Natural killer cell treated with Interleukin-12 subunit alpha and Interleukin-12 subunit beta and Interleukin-15 and Interleukin-18, amount 100 ng/mL, for 72 hours (primary cell): ENCODE data around the gene SLC23A2. TPM values are rescaled to one million over a fixed set of nuclear protein-coding genes. Genes with fewer than 3 reads are reported as not detected.
"Not testable (repeated sequence)": the region's sequence is repeated elsewhere in the genome, so short reads cannot be mapped to it uniquely, and the experiment has no call there.

Experiments
- ATAC-seq, 2 donors: fragments of 150-1000 bp; cut with Tn5 transposase in 1 of 2; sonication (Bioruptor Pico), chemical (Tn5 transposase) in 1 of 2; 2 replicates each; pipeline ENCODE4 v1.10.0; 2021
- DNase-seq: peaks from one replicate; pipeline ENCODE4 v3.0.0; 2022; ENCODE audit warnings: low spot score
- H3K27ac Mint-ChIP-seq, 2 donors: 1 replicate in 1 of 2; 2 replicates in 1 of 2; pipeline ENCODE4 v1.8.0; 2022; ENCODE audit warnings: mixed read lengths in 2 of 2, mild to moderate bottlenecking in 1 of 2, moderate library complexity in 1 of 2
- H3K27me3 Mint-ChIP-seq, 2 donors: 1 replicate in 1 of 2; 2 replicates in 1 of 2; pipeline ENCODE4 v1.8.0; 2022; ENCODE audit warnings: mixed read lengths in 2 of 2
- H3K36me3 Mint-ChIP-seq: one replicate; pipeline ENCODE4 v1.8.0; 2022; ENCODE audit warnings: mixed read lengths
- H3K4me1 Mint-ChIP-seq, 2 donors: 1 replicate in 1 of 2; 2 replicates in 1 of 2; pipeline ENCODE4 v1.8.0; 2022; ENCODE audit warnings: low read depth in 2 of 2, mixed read lengths in 2 of 2, mild to moderate bottlenecking in 1 of 2
- H3K4me3 Mint-ChIP-seq: one replicate; pipeline ENCODE4 v1.8.0; 2022; ENCODE audit warnings: mixed read lengths
- H3K9me3 Mint-ChIP-seq: 2 replicates; pipeline ENCODE4 v1.8.0; 2022; ENCODE audit warnings: mixed read lengths
- total RNA-seq, 2 donors: library from RNA; stranded (reverse); gene quantifications; one replicate each; pipeline ENCODE4 v1.2.3, GENCODE V29; 2022

The SLC23A2 gene
- total RNA-seq, 2 donors from 2014 or later: 18.6 to 32.9 TPM

DNA sequence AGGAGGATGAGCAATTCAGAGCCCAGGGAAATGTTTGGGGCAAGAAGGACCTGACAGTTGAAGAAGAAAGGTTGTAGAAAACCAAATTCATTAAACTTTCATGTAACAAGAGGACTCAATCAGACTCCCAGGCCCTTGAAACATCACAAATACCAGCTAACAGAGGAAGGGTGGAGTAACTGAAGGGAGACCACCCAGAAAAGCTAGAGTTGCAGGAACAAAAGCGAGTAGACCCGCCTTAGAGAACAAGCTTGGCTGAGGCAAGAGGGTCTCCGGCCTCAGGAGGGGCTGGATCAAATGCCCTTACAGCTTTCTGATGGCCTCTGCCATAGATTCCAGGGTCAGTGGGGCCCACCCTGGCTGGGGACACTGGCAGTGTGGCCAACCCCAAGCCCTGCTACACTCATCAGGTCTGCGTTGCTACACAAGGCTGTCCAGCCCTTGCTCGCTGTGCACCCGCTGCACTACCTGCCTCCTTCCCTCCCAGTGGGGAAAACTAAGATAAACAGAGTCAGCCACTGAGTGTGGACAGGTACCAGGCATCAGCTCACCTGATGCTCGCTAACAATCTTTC is 110.0 kb downstream of the SLC23A2 start:
- ATAC-seq (no peak), DNase-seq (no peak)
- Mint-ChIP-seq H3K27me3 (no peaks in the 10 kb centered on the region), H3K4me3 (no peak overlapping the region), H3K9me3 (no peaks in the 10 kb centered on the region), H3K4me1 (peaks cover 18 to 25% of the 10 kb centered on the region in 2 donors), H3K36me3 (no peaks in the 10 kb centered on the region), H3K27ac (no peak overlapping the region)

DNA sequence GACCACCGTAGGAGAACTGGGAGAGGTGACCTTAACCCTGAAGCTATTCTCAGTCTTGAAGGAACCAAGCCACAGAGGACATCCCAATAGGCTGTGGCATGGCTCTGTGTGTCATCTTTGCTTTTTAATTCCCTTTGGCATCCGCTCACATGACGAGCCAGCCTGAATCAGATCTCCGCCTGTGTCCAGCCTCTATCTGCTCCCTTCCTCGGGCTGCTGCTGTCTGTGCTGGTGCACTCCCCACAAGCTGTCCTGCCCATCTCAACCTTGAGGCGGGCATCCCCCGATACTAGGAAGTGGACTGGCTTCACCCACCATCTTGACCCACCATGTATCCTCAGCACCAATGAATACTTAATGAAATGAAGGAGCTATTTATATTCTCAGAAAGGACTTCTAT is 111.9 kb downstream of the SLC23A2 start:
- DNase-seq (no peak), ATAC-seq (no peak)
- Mint-ChIP-seq H3K27ac (no peak overlapping the region), H3K27me3 (no peaks in the 10 kb centered on the region), H3K36me3 (no peaks in the 10 kb centered on the region), H3K4me3 (no peak overlapping the region), H3K9me3 (no peaks in the 10 kb centered on the region), H3K4me1 (peaks cover 14 to 26% of the 10 kb centered on the region in 2 donors)

DNA sequence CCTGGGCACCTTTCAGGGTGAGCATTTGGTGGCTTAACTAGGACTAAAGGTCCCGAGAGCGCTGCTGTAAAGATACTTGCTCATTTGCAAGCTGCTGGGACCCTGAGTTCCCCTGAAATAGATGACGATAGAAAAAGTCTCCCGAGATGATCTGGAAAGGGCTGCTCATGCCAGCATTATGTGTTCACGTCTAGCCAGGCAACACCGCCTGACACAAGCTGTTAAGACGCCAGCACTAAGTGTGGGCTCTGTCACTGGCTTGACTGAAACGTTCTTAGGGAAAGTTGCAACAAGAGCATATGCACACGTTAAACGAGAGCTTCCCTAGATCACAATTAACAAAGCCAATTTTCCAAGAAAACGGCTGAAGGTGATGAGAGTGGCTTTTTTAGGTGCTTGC is 113.7 kb downstream of the SLC23A2 start:
- ATAC-seq: no peak
- Mint-ChIP-seq H3K4me1 (peaks cover 12 to 21% of the 10 kb centered on the region in 2 donors), H3K4me3 (no peak overlapping the region), H3K9me3 (no peaks in the 10 kb centered on the region), H3K27ac (no peak overlapping the region), H3K36me3 (no peaks in the 10 kb centered on the region), H3K27me3 (no peaks in the 10 kb centered on the region)
- no peak for DNase-seq

DNA sequence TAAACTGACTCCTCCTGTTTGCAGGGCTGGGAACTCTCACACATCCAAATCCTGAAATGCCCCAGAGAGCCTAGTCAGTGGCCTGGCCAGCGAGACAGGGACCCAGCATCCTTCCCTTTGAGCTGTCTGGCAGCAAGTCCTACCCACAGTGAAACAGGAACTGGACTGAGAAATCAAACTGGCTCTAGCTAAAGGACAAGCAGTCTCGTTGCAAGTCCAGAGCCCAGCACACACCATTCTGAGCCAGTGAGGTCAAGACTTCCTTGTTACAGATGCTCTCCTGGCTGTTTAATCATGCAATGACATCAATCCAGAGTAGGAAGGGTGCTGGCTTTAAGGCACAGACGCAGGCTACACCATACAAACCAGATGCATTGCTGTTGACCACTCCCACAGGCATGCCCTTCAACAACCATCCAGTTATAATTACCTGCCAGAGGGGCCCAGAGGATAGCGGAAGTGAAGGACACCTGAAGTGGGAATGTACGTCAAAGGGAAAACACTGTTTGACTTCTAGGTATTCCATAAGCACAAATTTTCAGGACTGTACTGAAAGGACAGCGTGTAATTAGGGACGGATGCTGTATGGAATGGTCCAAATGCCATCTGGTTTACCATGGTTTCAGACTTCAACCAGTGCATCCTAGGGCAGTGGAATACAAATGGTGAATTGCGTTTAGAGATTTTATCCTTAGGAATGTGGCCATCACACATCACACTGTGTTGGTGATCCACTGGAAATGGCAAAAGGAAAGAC is 114.4 kb downstream of the SLC23A2 start:
- ATAC-seq (no peak), DNase-seq (no peak)
- Mint-ChIP-seq H3K4me3 (no peak overlapping the region), H3K9me3 (no peaks in the 10 kb centered on the region), H3K27ac (peak overlapping the region in 1 of 2 donors; percentile 77), H3K27me3 (no peaks in the 10 kb centered on the region), H3K4me1 (peaks cover 12 to 21% of the 10 kb centered on the region in 2 donors), H3K36me3 (no peaks in the 10 kb centered on the region)

DNA sequence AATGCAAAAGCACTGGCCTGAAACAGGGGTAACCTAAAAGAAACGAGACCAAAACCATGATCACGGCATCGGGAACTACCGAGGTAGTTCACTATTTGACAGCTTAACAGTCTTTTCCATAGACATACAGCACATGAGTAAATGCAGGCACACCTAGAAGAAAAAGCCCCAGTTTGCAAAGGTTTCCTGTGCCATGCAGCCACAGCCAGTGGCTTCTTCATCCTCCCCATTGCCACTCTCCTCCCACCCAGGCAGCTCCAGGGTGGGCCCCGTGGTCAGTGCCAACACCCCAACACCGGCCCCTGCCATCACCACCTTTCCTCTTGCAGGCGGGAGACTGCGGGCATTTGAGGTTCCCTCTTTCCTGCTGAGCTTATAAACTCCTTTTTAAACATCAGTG is 115.4 kb downstream of the SLC23A2 start:
- H3K36me3 Mint-ChIP-seq: no peaks in the 10 kb centered on the region
- H3K27me3 Mint-ChIP-seq: no peaks in the 10 kb centered on the region
- ATAC-seq: no peak
- H3K4me3 Mint-ChIP-seq: no peak overlapping the region
- peak overlapping the region in 1 of 2 donors; percentile 77 for H3K27ac Mint-ChIP-seq
- no peak for DNase-seq
- peaks cover 21 to 27% of the 10 kb centered on the region in 2 donors for H3K4me1 Mint-ChIP-seq
- no peaks in the 10 kb centered on the region for H3K9me3 Mint-ChIP-seq

DNA sequence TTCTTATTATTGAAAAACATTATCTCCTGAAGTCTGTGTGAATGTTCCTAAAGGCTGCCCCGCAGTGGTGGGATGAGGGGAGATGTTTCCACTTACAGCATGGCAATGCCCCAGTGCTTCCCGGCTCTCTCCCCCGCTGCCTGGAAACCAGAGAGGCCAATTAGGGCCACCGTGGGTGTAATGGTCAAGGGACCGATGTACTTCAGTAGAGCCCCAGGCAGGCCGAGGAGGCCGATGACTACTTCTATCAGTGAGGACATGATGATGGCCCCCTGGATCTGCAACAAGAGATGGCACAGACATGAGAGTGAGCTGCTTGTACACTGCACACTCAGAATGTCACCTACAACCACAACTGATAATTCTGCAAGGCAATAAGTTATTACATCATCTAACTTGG is 117.8 kb downstream of the SLC23A2 start:
- no peak overlapping the region for H3K27ac Mint-ChIP-seq
- H3K4me1 Mint-ChIP-seq: peaks cover 29 to 31% of the 10 kb centered on the region in 2 donors
- H3K27me3 Mint-ChIP-seq: no peaks in the 10 kb centered on the region
- no peak for ATAC-seq
- H3K9me3 Mint-ChIP-seq: no peaks in the 10 kb centered on the region
- no peak for DNase-seq
- H3K4me3 Mint-ChIP-seq: no peak overlapping the region
- no peaks in the 10 kb centered on the region for H3K36me3 Mint-ChIP-seq

DNA sequence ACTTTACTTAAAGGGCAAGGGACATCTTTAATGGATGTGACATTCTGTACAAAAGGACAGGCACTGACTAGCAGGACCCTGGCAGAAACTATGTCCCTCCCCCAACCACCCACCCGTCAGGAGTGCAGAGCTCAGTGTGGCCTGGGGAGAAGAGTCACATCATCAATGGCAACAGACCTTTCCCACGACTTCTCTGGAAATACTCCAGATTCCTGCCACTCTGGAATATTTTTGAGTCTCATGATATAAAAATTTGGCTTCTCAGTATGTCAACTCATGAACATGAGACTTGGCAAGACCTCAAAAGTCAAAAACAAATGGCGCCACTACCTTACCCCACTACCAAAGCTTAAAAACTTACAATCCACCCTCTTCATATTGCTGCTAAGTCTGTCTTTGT is 118.3 kb downstream of the SLC23A2 start:
- DNase-seq (no peak), ATAC-seq (no peak)
- Mint-ChIP-seq H3K27ac (no peak overlapping the region), H3K36me3 (no peaks in the 10 kb centered on the region), H3K9me3 (no peaks in the 10 kb centered on the region), H3K4me3 (no peak overlapping the region), H3K4me1 (peaks cover 29 to 31% of the 10 kb centered on the region in 2 donors), H3K27me3 (no peaks in the 10 kb centered on the region)

DNA sequence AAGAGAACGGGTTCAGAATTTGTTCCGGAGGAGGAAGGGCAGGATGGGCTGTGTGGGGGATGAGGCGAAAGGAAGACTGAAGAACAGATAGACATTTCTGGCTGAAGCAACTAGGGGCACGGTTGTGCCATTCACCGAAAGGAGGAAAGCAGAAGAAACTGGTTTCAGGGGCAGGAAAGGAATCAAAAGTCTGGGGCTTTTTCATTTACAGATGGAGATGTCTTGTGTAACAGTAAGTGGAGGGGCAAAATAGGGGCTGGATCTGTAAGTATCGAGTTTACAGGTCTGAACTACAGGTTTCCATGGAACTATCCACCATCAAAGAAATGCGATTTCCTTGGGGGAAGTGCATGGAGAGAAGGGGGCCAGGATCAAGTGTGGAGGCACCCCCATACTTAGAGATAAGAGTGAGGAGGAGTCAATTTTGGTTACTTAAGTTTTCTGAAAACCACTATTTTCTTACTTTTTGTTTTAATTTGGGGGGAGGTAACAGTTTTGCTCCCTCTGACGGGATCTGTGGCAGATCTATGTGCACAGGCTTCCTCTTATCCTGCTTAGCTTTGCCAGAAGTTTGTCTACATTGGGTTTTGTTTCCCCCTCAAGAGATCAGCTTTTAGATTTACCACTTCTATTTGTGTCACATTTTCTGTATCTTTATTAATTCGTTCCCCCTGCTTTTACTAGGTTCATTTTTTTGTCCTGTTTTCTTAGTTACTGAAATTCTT is 120.1 kb downstream of the SLC23A2 start:
- Mint-ChIP-seq H3K4me3 (no peak overlapping the region), H3K9me3 (no peaks in the 10 kb centered on the region), H3K27me3 (no peaks in the 10 kb centered on the region), H3K27ac (no peak overlapping the region), H3K36me3 (no peaks in the 10 kb centered on the region), H3K4me1 (peaks cover 24 to 26% of the 10 kb centered on the region in 2 donors)
- DNase-seq (no peak), ATAC-seq (no peak)

DNA sequence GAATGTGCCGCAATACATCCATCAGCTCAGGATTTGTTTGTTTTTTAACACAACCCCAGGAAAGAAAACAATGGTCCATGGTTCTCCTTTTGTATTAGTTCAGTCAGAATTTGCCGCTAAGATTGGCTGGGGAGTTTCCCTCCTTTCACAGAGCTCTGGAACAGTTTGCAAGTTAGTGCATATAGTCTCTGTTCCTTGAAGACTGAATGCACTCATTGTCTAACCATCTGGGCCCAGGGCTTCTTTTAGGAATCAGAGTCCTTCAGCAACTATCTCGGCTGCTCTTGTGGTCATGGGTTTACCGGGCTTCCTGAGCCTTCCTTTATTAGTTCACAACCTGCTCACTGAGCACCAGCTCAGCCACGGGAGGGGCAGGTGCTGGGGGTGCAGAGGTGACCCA is 121.3 kb downstream of the SLC23A2 start:
- DNase-seq: no peak
- no peaks in the 10 kb centered on the region for H3K36me3 Mint-ChIP-seq
- no peak for ATAC-seq
- H3K9me3 Mint-ChIP-seq: no peaks in the 10 kb centered on the region
- no peak overlapping the region for H3K4me3 Mint-ChIP-seq
- peaks cover 13 to 17% of the 10 kb centered on the region in 2 donors for H3K4me1 Mint-ChIP-seq
- H3K27ac Mint-ChIP-seq: no peak overlapping the region
- H3K27me3 Mint-ChIP-seq: no peaks in the 10 kb centered on the region

DNA sequence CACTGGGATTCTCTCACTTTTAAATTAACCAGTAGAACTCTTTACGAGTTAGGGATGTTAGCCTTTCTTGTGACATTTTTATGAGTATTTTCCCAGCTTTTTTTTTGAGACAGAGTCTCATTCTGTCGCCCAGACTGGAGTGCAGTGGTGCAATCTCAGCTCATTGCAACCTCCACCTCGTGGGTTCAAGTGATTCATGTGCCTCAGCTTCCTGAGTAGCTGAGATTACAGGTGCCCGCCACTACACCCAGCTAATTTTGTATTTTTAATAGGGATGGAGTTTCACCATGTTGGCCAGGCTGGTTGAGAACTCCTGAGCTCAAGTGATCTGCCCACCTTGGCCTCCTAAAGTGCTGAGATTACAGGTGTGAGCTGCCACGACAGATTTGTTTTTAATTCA is 123.2 kb downstream of the SLC23A2 start:
- DNase-seq, H3K4me3 Mint-ChIP-seq, H3K27me3 Mint-ChIP-seq, H3K9me3 Mint-ChIP-seq, H3K36me3 Mint-ChIP-seq, ATAC-seq, H3K27ac Mint-ChIP-seq: not testable (repeated sequence)
- H3K4me1 Mint-ChIP-seq: peaks cover 10 to 17% of the 10 kb centered on the region in 2 donors

DNA sequence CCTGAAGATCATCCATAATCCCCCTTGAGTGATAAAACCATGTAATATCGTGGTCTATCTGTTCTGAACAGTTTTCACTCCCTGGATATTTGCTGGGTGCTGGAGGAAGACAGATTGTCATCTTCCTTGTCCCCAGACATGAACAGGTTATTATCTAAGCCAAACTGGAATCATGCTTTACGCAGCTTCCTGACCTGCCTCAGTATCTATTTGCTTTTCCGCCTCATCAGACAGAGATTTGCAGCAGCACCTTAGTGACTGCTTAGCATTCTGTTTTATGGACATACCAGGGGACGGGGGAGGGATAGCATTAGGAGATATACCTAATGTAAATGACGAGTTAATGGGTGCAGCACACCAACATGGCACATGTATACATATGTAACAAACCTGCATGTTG is 124.6 kb downstream of the SLC23A2 start:
- no peak overlapping the region for H3K27ac Mint-ChIP-seq

DNA sequence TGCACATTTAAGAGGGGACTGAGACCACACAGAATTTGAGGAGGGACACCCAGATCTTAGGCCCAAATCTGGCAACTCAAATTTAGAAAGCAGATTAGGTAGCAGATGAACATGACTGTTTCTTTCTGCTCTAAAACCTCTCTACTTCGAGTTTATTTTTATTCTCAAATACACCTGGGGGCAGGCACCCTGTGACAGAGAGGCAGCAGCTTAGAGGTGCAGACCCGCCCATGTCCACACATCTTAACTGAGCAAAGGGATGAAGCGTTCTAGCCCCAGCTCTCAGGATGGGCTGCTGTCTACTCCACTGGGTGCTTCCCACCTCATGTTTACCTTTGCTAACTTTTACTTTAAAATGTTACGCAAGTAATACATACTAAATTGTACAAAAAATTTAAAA is 125.0 kb downstream of the SLC23A2 start:
- Mint-ChIP-seq H3K27me3 (no peaks in the 10 kb centered on the region), H3K4me3 (no peak overlapping the region), H3K27ac (no peak overlapping the region), H3K4me1 (peaks cover 4 to 11% of the 10 kb centered on the region in 2 donors), H3K9me3 (no peaks in the 10 kb centered on the region), H3K36me3 (no peaks in the 10 kb centered on the region)
- ATAC-seq: no peak
- no peak for DNase-seq

More for the DNA sequence above, 124.6 kb downstream of the SLC23A2 start:
- no peak for DNase-seq
- peaks cover 8 to 15% of the 10 kb centered on the region in 2 donors for H3K4me1 Mint-ChIP-seq
- H3K9me3 Mint-ChIP-seq: no peaks in the 10 kb centered on the region
- H3K36me3 Mint-ChIP-seq: no peaks in the 10 kb centered on the region
- no peak for ATAC-seq
- H3K27me3 Mint-ChIP-seq: no peaks in the 10 kb centered on the region
- H3K4me3 Mint-ChIP-seq: no peak overlapping the region

DNA sequence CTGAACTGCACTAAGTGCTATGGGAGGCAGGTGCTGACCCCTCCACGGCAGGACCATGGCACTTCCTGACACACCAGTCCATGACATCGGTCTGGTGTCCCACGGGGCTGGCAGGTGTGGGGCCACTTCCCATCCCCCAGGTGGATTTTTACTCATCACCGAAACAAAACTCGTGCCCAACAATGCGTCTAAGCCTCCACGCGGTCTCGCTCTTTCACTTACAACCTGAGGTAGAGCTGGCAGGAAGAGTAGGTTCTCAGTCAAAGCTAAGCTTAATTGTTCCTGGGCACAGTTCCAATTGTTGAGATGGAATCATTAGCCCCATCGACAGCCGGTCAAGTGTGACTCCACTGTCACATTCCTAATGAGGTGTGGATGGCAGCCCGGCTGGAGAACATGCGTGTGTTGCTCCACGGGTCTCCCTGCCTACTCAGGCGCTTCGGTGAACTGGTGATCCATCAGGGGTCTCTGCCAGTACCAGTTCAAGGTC is 125.7 kb downstream of the SLC23A2 start:
- ATAC-seq: no peak
- Mint-ChIP-seq H3K9me3 (no peaks in the 10 kb centered on the region), H3K36me3 (no peaks in the 10 kb centered on the region), H3K27ac (no peak overlapping the region), H3K4me1 (peaks cover 4 to 5% of the 10 kb centered on the region in 2 donors), H3K4me3 (no peak overlapping the region), H3K27me3 (no peaks in the 10 kb centered on the region)
- no peak for DNase-seq

DNA sequence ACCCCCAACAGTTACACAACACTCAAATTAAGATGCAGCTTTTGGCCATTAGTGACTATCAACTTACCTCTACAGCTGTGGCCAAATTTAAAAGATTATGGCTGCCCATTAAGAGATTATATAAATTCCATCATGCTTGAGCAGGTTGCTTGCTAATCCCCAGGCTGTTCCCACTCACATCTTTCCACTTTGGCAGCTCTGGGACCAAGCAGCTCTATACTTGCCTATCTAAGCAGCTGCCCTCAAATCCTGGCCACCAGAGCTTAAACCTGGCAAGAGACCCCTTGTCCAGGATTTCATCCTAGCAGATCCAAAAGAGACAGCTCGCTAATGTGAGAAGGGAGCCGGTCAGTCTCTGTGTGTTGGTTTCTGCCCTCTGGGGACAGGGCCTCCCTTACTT is 127.9 kb downstream of the SLC23A2 start:
- Mint-ChIP-seq H3K27ac (peak overlapping the region in 1 of 2 donors; percentile 47), H3K4me1 (no peaks in the 10 kb centered on the region), H3K36me3 (no peaks in the 10 kb centered on the region), H3K4me3 (no peak overlapping the region), H3K27me3 (no peaks in the 10 kb centered on the region), H3K9me3 (no peaks in the 10 kb centered on the region)
- no peak for DNase-seq
- no peak for ATAC-seq
